A673 (cell line): ENCODE measurements around the gene CDC6. TPM values are rescaled to one million over a fixed set of nuclear protein-coding genes. Genes with fewer than 3 reads are reported as not detected.

Experiments used
- BruUV-seq: library from RNA; stranded (reverse); fragments of 400-500 nt; replicated peaks from 2 replicates; lab custom pipeline; 2021; lab: Mats Ljungman, UMichigan
- CTCF ChIA-PET: fragments of 300-600 bp; sonication (Branson Sonifier 250); formaldehyde crosslinking; loops from one replicate; lab custom pipeline; 2022; ENCODE audit warnings: antibody characterized with exemption; lab: Charles Lee
- POLR2A ChIA-PET: fragments of 300-600 bp; sonication (Branson Sonifier 250); formaldehyde crosslinking; loops from one replicate; lab custom pipeline; 2022; ENCODE audit warnings: antibody characterized with exemption; ENCODE audit not compliant: low non-redundant PET; lab: Charles Lee
- DNase-seq: peaks from one replicate; pipeline ENCODE4 v3.0.0-alpha.2; 2015; ENCODE audit warnings: low spot score
- H3K27ac ChIP-seq: fragments of 200-600 bp; sonication (generic); 2 replicates; pipeline ENCODE4 v1.5.1; 2016; ENCODE audit warnings: mixed run types, low read depth, mild to moderate bottlenecking, mixed read lengths, antibody characterized with exemption, low read length; ENCODE audit not compliant: poor library complexity, severe bottlenecking
- H3K27me3 ChIP-seq: fragments of 200-600 bp; sonication (generic); replicated peaks from 2 replicates; pipeline ENCODE4 v1.6.1; 2017; ENCODE audit warnings: mixed run types, low read depth, mild to moderate bottlenecking, mixed read lengths, antibody characterized with exemption, low read length; ENCODE audit not compliant: insufficient read depth, poor library complexity
- H3K36me3 ChIP-seq: fragments of 200-600 bp; sonication (generic); 2 replicates; pipeline ENCODE4 v1.6.1; 2016; ENCODE audit warnings: mixed run types, mild to moderate bottlenecking, mixed read lengths, antibody characterized with exemption, low read length; ENCODE audit not compliant: insufficient read depth, poor library complexity, severe bottlenecking
- H3K4me1 ChIP-seq: fragments of 200-600 bp; sonication (generic); 2 replicates; pipeline ENCODE4 v1.6.1; 2017; ENCODE audit warnings: mixed run types, mild to moderate bottlenecking, mixed read lengths, antibody characterized with exemption, low read length; ENCODE audit not compliant: insufficient read depth, poor library complexity, severe bottlenecking
- H3K4me3 ChIP-seq: fragments of 200-600 bp; sonication (generic); 2 replicates; pipeline ENCODE4 v1.5.1; 2016; ENCODE audit warnings: low read depth, mixed run types, mild to moderate bottlenecking, mixed read lengths, low read length; ENCODE audit not compliant: poor library complexity, severe bottlenecking
- H3K9me3 ChIP-seq: fragments of 200-600 bp; sonication (generic); 2 replicates; pipeline ENCODE4 v1.6.1; 2016; ENCODE audit warnings: mixed run types, low read depth, mild to moderate bottlenecking, mixed read lengths, antibody characterized with exemption, low read length; ENCODE audit not compliant: poor library complexity, severe bottlenecking
- EZH2 ChIP-seq: fragments of 200-600 bp; sonication (generic); IDR thresholded peaks from 2 replicates; pipeline ENCODE4 v1.6.1; 2017; ENCODE audit warnings: borderline replicate concordance, low read depth, mild to moderate bottlenecking, mixed read lengths, antibody characterized with exemption, low read length; ENCODE audit not compliant: poor library complexity, severe bottlenecking
- intact Hi-C: fragments of 100-400 bp; cut with micrococcal nuclease; formaldehyde crosslinking; loops from one replicate; pipeline ENCODE4 v1.10.0; 2022; ENCODE audit not compliant: unreplicated experiment
- total RNA-seq: library from RNA; stranded (reverse); gene quantifications from 2 replicates; pipeline ENCODE4 v1.2.3, GENCODE V29; 2021
- TF ChIP-seq, protein P1 (sequence below): fragments of 300-800, 200-600 bp; sonication (generic); conservative IDR thresholded peaks from 2 replicates; pipeline ENCODE4 v1.5.1; 2017; ENCODE audit warnings: low read depth, mild to moderate bottlenecking, antibody characterized with exemption, low read length, moderate library complexity, mixed read lengths

The CDC6 gene
- total RNA-seq, 1 experiment from 2014 or later = 85.7 TPM

DNA sequence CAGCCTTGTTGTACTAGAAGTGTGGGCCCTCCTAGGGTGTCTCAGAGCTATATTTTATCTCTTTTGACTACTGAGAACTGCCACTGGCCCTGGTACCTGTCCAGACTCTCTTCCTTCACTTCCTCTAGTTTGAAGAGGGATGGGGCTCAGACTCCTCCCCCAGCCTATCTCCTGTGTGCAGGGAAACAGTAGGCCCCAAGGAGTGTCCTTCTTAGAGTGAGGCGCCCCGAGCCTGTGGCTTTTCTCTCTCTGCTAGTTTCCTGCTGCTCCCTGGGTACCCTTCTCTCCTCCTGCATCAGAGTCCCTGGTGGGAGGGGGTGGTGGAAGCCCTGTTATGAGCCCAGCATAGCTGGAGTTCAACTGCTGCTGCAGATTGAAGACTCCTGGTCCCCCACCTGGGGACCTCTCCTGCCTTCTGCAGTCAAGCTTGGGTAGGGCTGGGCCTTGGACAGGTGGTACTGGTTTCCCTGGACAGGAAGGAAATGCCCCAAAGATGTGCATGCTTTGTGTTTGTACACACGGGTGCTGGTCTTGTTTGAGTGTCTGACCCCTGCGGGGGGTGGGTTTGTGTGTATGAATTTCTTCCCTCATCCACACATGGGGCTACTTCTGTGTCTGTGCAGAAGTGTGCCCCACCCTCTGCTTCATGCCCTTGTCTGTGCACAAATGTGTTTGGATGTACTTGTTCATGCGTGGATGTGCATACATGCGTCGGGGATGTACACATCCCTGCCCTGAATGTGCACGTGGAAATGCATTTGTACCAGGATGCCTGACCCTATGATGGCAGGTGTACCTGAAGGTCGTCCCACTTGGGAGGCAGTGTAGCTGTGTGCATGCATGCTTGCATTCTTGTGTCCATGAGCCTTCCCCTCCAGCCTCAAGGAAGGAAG, 28.2 kb downstream of the CDC6 start:
- ChIA-PET POLR2A (interaction anchor here (0.7 kb wide), 1 partner anchor 72 kb away, joined by 3 read pairs; no protein-coding TSS in a partner anchor), CTCF (no interaction called here)
- Histone ChIP-seq H3K4me1 (peaks cover 50% of the 10 kb centered on the region), H3K9me3 (no peaks in the 10 kb centered on the region), H3K4me3 (no peak overlapping the region), H3K27ac (no peak overlapping the region), H3K27me3 (no peaks in the 10 kb centered on the region), H3K36me3 (no peaks in the 10 kb centered on the region)
- no peak for DNase-seq
- intact Hi-C loops = no loop called here
- no TSS peak for BruUV-seq
- TF ChIP-seq, protein P1, sequence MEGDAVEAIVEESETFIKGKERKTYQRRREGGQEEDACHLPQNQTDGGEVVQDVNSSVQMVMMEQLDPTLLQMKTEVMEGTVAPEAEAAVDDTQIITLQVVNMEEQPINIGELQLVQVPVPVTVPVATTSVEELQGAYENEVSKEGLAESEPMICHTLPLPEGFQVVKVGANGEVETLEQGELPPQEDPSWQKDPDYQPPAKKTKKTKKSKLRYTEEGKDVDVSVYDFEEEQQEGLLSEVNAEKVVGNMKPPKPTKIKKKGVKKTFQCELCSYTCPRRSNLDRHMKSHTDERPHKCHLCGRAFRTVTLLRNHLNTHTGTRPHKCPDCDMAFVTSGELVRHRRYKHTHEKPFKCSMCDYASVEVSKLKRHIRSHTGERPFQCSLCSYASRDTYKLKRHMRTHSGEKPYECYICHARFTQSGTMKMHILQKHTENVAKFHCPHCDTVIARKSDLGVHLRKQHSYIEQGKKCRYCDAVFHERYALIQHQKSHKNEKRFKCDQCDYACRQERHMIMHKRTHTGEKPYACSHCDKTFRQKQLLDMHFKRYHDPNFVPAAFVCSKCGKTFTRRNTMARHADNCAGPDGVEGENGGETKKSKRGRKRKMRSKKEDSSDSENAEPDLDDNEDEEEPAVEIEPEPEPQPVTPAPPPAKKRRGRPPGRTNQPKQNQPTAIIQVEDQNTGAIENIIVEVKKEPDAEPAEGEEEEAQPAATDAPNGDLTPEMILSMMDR = no peak
- TF ChIP-seq EZH2 = no peak

DNA sequence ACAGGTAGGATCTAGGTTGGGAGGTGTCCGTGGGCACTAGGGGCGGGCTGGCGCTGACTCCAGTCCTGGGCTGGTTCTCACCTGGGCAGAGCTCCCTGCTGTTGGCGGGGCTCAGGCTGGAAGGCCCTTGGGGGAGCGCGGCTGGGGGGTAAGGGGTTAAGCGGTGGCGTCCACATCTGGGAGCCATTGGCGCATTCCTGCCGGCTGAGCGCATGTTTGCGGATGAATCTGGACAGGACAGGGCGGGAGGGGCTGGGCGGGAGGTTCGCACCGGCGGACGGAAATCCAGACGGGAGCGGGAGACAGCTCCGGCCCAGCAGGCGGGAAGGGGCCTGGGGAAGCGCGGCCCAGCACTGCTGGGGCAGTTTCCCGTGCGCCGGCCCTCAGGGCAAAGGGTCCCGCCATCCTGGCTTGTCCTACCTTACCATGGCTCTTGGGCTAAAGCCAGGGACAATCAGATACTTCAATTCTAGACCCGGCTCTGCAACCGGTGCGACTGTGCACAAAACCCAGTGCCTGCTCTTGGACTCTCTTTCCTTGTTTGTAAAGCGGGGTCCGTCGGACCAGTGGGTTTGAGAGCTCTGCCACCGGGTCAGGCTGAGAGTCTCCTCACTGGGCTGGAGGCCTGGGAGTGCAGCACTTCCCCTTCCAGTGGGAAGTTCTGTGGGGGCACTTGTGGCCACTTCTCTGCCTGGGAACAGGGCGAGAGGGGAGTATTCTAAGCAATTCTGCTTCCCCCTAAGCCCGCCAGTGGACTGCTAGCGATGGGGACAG, 29.1 kb downstream of the CDC6 start:
- intact Hi-C loops = no loop called here
- Histone ChIP-seq H3K4me1 (peaks cover 49% of the 10 kb centered on the region), H3K4me3 (no peak overlapping the region), H3K27ac (no peak overlapping the region), H3K27me3 (no peaks in the 10 kb centered on the region), H3K36me3 (no peaks in the 10 kb centered on the region), H3K9me3 (no peaks in the 10 kb centered on the region)
- POLR2A ChIA-PET = interaction anchor here (1.0 kb wide), 1 partner anchor 9 kb away, joined by 13 read pairs; no protein-coding TSS in a partner anchor
- no peak for TF ChIP-seq EZH2
- TF ChIP-seq, protein P1 = no peak
- no TSS peak for BruUV-seq
- no peak for DNase-seq
- CTCF ChIA-PET = interaction anchor here (0.5 to 1.5 kb wide), 11 partner anchors 10 to 1739 kb away, joined by 3 to 23 read pairs (median 5); no protein-coding TSS in a partner anchor

DNA sequence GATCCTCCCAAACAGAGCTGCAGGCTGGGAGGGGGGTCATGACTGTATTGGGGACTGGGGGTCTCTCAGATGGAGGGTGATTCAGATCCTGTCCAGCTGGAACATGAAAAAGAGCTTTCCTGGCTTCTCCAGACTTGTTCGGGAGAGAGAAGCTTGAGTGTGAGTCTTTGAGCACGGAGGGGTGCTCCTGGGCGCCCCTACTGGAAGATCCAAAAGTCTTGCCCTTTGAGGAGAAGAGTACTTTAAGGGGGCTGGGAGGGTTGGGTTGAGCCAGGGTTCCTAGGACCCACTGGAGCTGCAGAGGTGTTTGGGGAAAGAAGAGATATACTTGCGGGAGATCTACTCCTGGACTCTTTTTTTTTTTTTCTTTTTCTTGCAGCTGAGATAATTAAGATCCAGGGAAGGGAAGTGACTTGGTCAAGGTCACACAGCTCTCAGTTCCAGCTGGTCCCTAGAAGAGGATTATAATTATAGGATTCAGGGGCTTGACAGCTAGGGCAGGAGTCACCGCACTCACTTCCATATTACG, 29.7 kb downstream of the CDC6 start:
- Histone ChIP-seq H3K36me3 (no peaks in the 10 kb centered on the region), H3K9me3 (no peaks in the 10 kb centered on the region), H3K27me3 (no peaks in the 10 kb centered on the region), H3K4me3 (peak overlapping the region; percentile 71), H3K27ac (peak overlapping the region; percentile 26), H3K4me1 (peaks cover 48% of the 10 kb centered on the region)
- POLR2A ChIA-PET = interaction anchor here (1.0 kb wide), 1 partner anchor 10 kb away, joined by 13 read pairs; no protein-coding TSS in a partner anchor
- CTCF ChIA-PET = interaction anchor here (0.5 to 1.5 kb wide), 12 partner anchors 10 to 1739 kb away, joined by 3 to 23 read pairs (median 5); no protein-coding TSS in a partner anchor
- no TSS peak for BruUV-seq
- intact Hi-C loops = no loop called here
- peak; percentile 57 for DNase-seq
- TF ChIP-seq, protein P1 = peak; percentile 44
- TF ChIP-seq EZH2 = no peak
